Muscle of arm (tissue), 14 donors: ENCODE data around the gene POLR3F. TPM values are rescaled to one million over a fixed set of nuclear protein-coding genes. Genes with fewer than 3 reads are reported as not detected.

Experiments
- DNase-seq: peaks from one replicate; pipeline ENCODE4 v3.0.0-alpha.2; 2013
- long read RNA-seq, 11 donors: transcript quantifications; one replicate each; lab custom pipeline, GENCODE V29; 2026
- polyA plus RNA-seq, 12 donors: library from polyadenylated mRNA; unstranded; fragments of 120-200 nt; gene quantifications; one replicate each; pipeline ENCODE4 v1.2.1, GENCODE V29; 2013; ENCODE audit not compliant: insufficient read length in 12 of 12

Gene POLR3F, protein sequence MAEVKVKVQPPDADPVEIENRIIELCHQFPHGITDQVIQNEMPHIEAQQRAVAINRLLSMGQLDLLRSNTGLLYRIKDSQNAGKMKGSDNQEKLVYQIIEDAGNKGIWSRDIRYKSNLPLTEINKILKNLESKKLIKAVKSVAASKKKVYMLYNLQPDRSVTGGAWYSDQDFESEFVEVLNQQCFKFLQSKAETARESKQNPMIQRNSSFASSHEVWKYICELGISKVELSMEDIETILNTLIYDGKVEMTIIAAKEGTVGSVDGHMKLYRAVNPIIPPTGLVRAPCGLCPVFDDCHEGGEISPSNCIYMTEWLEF
- 10 to 100 TPM in 11 of 12 donors, not detected in 1; 11.9 to 22.9 (median 14.8) TPM for polyA plus RNA-seq
- long read RNA-seq, donor 1, partial matches to known transcripts, result 19 of 21 reads
- long read RNA-seq, donor 1, other reads (novel, unspliced or antisense), result 0 of 21 reads
- long read RNA-seq, donor 2, partial matches to known transcripts, result 0 of 3 reads
- long read RNA-seq, donor 2, other reads (novel, unspliced or antisense), result 0 of 3 reads
- long read RNA-seq, donor 3, partial matches to known transcripts, result 0 of 1 reads
- long read RNA-seq, donor 3, other reads (novel, unspliced or antisense), result 0 of 1 reads
- long read RNA-seq, donor 4, partial matches to known transcripts, result 0 of 2 reads
- long read RNA-seq, donor 4, other reads (novel, unspliced or antisense), result 0 of 2 reads
- long read RNA-seq, donor 5, transcript POLR3F-201 (9 exons, 2,416 nt), result major isoform, 6 of 14 reads
- long read RNA-seq, donor 5, partial matches to known transcripts, result 8 of 14 reads
- long read RNA-seq, donor 5, other reads (novel, unspliced or antisense), result 0 of 14 reads
- long read RNA-seq, donor 6, partial matches to known transcripts, result 0 of 2 reads
- long read RNA-seq, donor 6, other reads (novel, unspliced or antisense), result 0 of 2 reads
- long read RNA-seq, donor 7, partial matches to known transcripts, result 0 of 3 reads
- long read RNA-seq, donor 7, other reads (novel, unspliced or antisense), result 0 of 3 reads
- long read RNA-seq, donor 8, partial matches to known transcripts, result 0 of 2 reads
- long read RNA-seq, donor 8, other reads (novel, unspliced or antisense), result 0 of 2 reads
- long read RNA-seq, donor 9, result 0 reads
- long read RNA-seq, donor 10, partial matches to known transcripts, result 0 of 2 reads
- long read RNA-seq, donor 10, other reads (novel, unspliced or antisense), result 0 of 2 reads
- long read RNA-seq, donor 11, partial matches to known transcripts, result 0 of 3 reads
- long read RNA-seq, donor 11, other reads (novel, unspliced or antisense), result 0 of 3 reads

DNA sequence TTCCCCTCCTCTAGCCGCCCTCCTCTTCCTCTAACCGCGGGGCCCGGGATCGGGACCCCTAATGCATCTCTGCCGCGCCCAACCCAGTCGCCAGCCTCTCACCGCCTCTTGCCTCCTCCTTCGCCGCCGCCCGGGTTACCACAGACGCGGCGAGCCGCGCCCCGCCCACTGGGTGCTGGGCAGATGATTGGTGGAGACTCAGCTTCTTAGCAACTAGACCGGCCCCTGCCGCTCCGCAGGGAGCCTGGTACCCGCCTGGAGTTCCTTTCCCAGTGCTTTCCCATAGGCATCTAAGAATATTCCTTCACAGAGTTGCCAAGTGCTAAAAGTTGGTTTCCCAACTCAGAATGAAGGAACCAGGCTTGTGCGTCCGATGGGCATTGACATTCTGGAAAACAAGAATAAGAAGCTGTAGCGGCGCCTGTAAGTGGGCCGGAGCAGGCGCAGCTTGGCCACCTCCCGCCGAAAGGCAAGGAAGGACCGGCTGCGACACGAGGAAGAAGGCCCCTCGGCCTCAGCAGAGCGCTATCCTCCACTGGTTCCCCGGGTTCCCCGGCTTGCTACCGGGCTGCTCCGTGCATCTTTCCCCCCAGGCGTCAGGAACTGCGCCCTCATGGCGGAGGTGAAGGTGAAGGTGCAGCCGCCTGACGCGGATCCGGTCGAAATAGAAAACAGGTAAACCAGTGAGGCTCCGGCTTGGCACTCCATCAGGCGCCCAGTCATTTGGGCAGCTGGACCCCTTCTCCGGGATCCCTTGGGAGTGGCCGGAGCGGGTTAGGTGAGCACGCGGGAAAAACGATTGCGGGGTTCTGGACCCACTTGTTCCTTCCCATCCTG, at the start of gene POLR3F, which contains the start of gene DZANK1:
Gene POLR3F, plus strand, starts transcription at position 497 of the 837 bp plus-strand sequence. Its CDS starts 117 bp downstream, at position 614.
Gene DZANK1, minus strand, starts transcription at position 137 of the 837 bp plus-strand sequence. CDS start 1,672 bp downstream, outside the sequence.
- peak; percentile 96 for DNase-seq

DNA sequence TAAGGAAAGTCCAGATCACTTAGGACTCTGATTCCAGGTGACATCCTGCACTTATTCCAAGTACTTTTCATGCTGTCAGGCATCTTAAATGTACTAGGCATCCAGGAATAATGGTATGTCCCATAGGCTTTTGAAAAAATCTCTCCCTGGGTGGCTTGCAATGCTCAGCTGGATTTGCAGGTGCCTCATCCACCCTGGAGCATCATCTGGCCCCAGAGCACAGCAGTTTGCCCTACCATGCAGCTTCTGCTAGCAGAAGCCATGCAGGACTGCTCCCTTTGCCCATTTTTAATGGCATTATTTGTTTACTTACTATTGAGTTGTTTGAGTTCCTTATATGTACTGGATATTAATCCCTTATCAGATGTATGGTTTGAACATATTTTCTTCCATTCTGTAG, 45.6 kb upstream of the POLR3F start:
- DNase-seq, result no peak

DNA sequence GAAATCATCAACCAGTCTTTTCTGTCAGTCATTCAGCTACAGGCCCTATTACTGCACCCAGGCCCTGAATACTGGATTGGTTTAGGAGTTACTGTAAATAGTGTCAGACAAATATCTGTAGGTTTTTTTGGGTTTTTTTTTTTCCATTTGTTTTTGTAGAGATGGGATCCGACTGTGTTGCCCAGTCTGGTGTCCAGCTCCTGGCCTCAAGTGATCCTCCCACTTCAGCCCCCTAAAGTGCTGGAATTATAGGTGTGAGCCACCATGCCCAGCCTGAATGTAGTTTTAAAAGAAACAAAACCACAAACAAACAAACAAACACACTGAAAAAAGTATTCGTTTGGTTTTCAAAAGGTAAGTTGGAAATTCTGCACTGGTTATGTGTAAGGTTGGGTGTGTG, 40.0 kb upstream of the POLR3F start:
- no peak for DNase-seq

DNA sequence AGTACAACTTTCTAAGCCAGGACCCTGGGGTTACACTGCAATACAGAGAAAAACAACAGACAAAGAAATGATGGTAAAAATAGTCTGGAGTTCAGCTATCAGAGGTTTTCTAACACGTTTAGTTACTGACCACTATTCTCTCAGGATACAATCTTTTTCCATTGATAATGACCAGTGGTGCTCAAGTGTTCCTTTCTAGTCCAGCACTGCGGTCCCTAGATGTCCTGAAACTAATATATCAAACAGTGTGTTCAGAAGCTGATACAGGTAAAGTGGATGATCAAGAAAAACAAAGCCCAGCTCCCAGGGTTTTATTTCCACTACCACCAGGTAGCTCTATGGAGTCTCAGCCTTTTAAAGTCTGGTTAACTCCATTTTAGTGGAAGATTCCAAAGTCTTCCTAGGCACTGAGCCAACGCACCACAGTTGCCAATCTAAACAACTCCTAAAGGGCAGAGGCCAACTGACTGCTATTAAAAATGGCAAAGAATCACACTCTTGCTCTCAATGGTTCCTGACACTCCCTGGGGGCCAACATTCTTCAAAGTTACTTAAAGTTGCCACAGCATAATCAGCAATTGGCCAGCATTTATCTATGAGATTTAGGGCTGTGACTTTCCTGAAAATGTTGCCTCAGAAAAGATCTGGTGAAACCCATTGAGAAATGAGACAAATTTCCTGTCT, 38.6 kb upstream of the POLR3F start:
- DNase-seq, result no peak

DNA sequence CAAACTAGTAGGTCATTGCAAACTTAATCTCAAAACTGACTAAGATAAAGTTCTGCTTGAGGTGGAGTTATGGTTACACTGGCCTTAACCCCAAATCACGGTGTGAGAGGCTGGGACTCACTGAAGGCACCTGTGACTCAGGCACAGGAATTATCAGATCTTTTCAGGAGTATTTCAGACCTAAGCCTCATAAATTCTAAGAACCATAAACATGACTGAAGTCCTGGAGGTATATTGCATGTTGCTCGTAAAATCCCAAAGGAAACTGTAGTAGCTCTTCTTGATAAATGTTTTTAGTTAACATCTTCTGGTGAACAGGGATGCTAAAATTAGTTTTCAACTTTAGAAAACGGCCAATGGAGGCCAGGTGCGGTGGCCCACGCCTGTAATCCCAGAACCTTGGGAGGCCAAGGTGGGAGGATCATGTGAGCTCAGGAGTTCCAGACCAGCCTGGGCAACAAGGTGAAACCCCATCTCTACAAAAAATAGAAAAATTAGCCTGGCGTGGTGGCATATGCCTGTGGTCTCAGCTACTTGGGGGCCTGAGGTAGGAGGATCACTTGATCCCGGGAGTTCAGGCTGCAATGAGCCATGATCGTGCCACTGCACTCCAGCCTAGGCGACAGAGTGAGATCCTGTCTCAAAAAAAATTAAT, 36.9 kb upstream of the POLR3F start:
- no peak for DNase-seq

DNA sequence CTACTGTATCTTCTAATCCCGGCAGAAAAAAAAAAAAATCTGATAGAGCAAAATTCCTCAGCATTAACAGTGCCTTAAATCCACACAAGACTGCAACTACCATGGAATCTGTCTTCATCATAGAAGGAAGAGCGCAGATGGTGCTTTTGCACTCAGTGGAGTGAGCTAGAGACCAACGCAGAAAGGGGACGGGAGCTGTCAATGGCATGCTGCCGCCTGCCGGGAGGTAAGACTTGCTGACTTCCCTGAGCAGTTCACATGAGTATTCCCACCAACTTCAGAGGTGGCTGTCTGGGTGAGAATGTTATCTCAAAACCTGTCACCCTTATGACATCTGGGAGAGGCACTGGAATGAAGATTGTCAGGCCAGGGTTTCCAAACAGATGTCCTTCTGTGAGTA, 36.0 kb upstream of the POLR3F start:
- DNase-seq, result no peak

DNA sequence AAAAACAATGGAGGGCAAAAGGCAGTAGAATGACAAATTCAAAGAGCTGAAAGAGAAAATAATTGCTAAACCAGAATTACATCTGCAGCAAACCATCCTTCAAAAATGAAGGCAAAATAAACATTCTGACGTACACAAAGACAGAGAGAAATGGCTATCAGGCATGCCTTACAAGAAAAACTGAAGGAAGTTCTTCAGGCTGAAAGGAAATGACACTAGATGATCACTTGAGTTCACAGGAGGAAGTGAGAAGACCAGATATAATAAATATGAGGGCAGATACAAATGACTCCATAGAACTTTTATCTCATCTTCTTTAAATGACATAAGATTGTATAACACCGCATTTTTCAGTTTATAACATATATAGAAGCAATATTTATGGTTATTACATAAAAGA, 30.3 kb upstream of the POLR3F start:
- no peak for DNase-seq

DNA sequence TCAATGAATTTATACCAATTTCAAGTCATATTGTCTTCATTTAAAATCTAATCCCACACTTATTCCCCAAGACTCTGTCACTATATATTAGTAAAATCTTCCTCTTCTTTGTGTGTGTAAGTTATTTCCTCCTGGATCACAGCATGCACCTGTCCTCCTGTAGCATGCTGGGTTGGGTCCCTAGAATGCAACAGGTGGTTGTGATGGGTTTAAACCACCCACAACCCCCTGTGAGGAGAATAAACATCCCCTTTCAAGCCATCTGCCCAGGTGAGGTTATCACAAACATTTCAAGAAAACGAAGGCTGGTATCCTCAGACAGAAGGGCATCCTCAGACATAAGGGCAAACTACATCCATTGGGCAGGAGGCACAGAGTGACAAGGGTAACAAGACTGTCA, 26.8 kb upstream of the POLR3F start:
- no peak for DNase-seq

DNA sequence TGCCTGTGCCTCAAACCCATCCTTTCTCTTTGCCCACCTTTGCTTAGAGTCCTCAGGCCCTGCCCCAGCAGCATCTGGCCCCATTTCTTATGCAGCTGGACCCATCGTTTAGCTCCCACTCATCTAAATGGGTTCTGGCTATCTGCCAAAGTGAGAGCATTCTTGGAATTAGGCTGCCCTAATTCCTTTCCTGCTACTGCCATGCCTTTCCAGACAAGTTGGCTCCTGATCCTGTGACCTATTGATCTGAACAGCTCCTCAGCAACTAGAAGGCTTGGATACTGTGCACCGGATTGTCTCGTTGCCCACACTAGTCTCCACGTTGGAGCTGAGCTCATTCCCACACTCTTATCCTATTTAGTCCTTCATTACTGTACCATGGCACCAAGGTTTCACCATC, 23.3 kb upstream of the POLR3F start:
- no peak for DNase-seq

DNA sequence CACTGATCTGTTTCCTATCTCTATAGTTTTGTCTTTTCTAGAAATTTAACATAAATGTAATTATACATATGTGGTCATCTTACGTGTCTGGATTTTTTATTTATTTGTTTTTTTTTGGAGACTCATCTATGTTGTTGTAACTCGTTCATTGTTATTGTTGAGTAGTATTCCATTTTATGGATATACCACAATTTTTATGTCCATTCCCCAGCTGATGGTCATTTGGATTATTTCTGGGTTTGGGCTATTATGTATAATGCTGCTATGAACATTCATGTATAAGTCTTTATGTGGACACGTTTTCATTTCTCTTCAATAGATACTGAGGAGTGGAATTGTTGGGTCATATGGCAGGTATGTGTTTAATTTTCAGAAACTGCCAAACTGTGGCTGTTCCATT, 10.6 kb upstream of the POLR3F start:
- no peak for DNase-seq

DNA sequence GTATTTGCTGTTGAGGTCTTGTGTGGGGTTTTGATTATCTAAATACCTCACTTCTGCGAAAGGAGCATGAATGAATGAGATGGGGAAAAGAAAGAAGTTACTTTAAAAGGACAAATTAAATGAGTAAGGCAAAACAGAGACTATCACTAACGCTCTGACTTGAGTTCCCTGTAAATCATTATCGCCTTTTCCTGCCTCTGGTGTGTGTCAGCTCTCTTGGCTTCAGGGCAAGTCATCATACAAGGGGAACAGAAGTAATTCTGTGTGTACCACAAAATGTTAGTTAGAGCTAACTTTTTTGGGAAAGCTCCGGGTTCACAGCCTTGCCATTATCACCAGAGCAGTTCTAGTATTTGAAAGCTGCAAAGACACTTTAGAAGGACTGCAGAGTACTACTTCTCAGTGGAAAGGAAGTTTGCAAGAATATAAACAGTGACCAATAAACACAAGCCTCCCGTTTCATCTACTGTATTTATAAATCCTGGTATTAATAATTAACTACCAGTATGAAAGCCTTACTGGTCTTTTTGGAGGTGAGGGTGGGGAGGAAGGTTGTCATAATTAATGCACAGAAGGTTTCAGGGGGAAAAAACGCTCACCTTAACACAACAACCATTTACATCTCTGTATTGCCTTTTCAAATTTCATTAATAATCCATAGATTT, 1.5 kb upstream of the POLR3F start:
- no peak for DNase-seq

DNA sequence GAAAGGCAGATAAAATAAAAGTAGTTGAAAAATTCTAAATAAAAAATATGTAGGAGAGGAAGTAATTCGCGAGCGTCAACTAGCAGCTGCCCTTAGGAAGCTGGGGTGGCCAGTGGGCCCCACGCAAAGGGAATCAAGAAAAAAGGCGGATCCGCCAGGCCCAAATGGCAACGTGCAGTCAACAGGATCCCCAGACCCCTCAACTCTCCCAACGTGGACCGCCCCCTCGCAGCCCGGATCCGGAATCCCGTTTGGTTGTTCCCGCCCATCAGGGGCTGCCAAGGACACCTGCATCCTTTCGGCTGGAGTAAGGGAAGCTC, 656 bp upstream of the POLR3F start:
- DNase-seq, result no peak

DNA sequence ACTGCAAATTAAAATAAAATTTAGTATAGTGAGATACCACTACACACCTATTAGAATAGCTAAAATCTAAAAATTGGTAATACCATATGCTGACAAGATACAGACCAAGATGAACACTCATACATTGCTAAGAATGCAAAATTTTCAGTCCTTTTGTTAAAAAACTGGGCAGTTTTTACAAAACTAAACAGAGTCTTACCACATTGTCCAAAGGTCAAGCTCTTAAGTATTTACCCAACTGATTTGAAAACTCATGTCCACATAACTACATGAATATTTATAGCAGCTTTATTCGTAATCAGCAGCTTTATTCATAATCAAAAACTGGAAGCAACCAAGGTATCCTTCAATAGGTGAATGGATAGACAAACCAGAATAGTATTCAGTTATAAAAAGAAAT, 10.0 kb downstream of the POLR3F start:
- no peak for DNase-seq

DNA sequence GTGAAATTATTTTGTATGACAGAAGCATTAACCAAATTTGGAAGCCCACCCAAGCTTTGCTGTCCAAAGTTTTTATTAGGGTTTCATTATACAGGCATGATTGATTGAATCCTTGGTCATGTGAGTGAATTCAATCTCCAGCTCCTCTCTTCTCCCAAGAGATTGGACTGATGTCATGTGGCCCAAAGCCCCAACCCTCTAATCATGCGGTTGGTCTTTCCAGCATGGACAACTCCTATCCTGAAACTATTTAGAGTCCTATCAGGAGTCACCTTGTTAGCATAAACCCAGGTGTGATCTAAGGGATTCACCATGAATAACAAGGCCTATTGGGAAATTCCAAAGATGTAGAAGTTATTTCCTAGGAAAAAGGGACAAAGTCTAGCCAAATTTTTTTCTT, 10.6 kb downstream of the POLR3F start:
- DNase-seq, result no peak

DNA sequence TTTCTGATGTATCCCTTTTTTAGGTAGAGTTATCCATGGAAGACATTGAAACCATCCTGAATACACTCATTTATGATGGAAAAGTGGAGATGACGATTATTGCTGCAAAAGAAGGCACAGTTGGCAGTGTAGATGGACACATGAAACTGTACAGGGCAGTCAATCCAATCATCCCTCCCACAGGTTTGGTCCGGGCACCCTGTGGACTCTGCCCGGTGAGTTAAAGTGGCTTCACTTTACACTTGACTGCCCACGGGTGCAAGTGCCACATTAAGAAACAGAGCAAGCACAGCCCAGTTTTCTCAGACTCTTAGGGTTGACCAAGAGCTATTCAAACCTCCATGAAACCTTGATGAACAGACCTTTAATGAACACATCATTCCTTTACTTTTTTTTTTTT, 14.4 kb downstream of the POLR3F start:
- no peak for DNase-seq

DNA sequence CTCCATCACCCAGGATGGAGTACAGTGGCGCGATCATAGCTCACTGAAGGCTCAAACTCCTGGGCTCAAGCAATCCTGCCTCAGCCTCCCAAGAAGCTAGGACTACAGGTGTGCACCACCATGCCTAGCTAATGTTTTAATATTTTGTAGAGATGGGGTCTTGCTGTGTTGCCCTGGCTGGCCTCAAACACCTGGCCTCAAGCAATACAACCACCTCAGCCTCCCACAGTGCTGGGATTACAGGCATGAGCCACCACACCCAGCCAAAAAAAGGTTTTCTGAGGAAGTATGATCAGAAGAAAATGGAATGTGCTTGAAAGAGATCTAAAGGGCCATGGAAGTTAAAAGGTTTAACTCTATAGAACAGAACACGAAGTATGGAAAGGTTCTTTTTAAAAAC, 21.1 kb downstream of the POLR3F start:
- no peak for DNase-seq

DNA sequence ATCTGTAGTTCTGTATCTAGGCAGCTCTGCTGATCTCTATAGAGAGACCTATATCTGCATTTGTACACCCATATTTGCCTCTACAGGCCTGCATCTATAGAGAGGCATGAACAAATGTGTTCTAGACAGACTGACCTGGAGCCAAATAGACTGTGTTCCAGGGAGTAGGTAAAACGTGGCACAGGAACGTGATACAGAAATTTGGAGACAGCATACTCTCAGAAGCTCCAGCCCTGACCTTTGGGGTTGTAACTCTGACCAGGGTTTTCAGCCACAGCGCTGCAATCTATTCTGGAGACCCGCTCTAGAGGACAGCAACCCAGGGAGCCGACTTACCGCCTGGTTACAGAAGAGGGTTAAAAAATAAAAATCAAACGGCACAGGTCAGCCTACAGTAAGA, 28.9 kb downstream of the POLR3F start:
- no peak for DNase-seq

DNA sequence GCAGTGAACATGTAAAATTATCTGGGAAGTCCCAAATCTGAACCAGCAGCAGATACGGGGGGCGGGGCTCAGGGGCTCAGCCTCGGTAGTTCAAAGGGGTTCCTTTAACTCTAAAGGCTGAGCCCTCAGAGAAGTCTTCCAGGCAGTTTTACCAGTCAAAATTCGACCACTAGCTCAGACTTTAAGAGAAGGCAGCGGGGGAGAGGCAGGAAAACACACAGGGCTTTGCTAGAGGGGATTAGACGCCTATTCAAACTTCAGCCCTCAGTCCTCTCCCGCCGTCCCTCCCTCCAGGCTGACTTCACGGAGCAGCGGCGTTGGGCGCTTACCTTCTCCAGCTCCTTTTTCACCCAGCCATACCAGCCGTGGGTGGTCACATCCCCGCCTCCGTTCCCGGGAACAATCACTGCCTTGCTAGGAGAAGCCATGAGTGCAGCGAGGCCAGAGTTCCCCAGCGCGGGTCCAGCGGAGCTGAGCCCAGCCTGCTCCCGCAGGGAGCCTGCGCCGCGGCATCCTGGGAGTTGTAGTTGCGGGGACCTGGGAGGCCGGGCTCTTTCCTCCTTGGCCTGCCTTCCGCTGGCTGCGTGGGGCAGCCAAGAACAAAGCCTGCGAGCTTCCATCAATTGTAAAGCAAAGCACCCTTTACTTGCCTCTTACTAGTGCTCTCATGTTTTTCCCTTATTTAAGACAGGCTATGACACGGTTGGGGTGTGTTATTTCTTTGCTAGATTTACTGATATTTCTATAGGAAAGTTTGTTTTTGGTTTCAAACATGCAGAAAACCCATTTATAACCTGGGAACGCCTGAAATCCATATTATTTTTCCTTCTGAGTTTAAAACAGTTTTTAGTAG, 29.8 kb downstream of the POLR3F start, which contains the start of gene RBBP9:
Gene RBBP9, minus strand, starts transcription at position 486 of the 853 bp plus-strand sequence. Its CDS starts 58 bp downstream, at position 428.
- DNase-seq, result peak; percentile 89
